Lower leg skin (tissue), 4 donors: Measurements from ENCODE around the gene DPEP1. TPM values are rescaled to one million over a fixed set of nuclear protein-coding genes. Genes with fewer than 3 reads are reported as not detected.

Source experiments
- DNase-seq, 2 donors: peaks; one replicate each; pipeline ENCODE4 v3.0.0-alpha.2; 2019; ENCODE audit warnings: low spot score in 2 of 2
- H3K4me3 ChIP-seq: fragments of 200-600 bp; sonication (generic); 2 replicates; pipeline ENCODE4 v1.5.1; 2017; ENCODE audit warnings: mild to moderate bottlenecking, low read depth; ENCODE audit not compliant: poor library complexity, severe bottlenecking
- CTCF ChIP-seq, 3 donors: fragments of 450-650 bp; IDR thresholded peaks; one replicate each; pipeline ENCODE4 v1.5.1; 2016; ENCODE audit warnings: antibody characterized with exemption in 3 of 3, mild to moderate bottlenecking in 3 of 3, moderate library complexity in 2 of 3
- POLR2A ChIP-seq, 2 donors: fragments of 450-650 bp; IDR thresholded peaks; one replicate each; pipeline ENCODE4 v1.6.1; 2016 to 2017; ENCODE audit warnings: antibody characterized with exemption in 2 of 2, mild to moderate bottlenecking in 1 of 2, moderate library complexity in 1 of 2
- WGBS, 2 donors: methylation state at CpG; one replicate each; pipeline ENCODE4 v1.1.5; 2018; 5-methylcytosine and 5-hydroxymethylcytosine counted together
- intact Hi-C: fragments of 100-400 bp; cut with DNase I; formaldehyde crosslinking; loops from one replicate; pipeline ENCODE4 v1.15.0; 2023; ENCODE audit warnings: low total_unique reads
- total RNA-seq, 4 donors: library from RNA; depleted of rRNA; stranded (reverse); fragments of >200 nt; gene quantifications; one replicate each; pipeline ENCODE4 v1.1.0, GENCODE V29; 2016

DPEP1 gene
- total RNA-seq, 4 donors from 2014 or later = 1.7 to 3.7 TPM; not detected in 2

GRCh38 chr16:89577055-89577759, 36.2 kb upstream of the DPEP1 start:
- DNase-seq = no peak
- intact Hi-C loops = no loop called here
- no peak overlapping the region for H3K4me3 ChIP-seq
- TF ChIP-seq CTCF (IDR thresholded peaks at IDR 0.05) = no peak
- TF ChIP-seq POLR2A (IDR thresholded peaks at IDR 0.05) = no peak
- WGBS, 2 donors = 88 to 89% methylated on average over 25 of the region's 25 CpGs

- DNase-seq = no peak
- TF ChIP-seq CTCF (IDR thresholded peaks at IDR 0.05) = no peak
- TF ChIP-seq POLR2A (IDR thresholded peaks at IDR 0.05) = no peak
- 90 to 94% methylated on average over 15 of the region's 15 CpGs for WGBS, 2 donors
- H3K4me3 ChIP-seq = no peak overlapping the region
- intact Hi-C loops = no loop called here
These were observed 34.1 kb upstream of the DPEP1 start for GRCh38 chr16:89579351-89579750.

- no peak for DNase-seq
- no peak overlapping the region for H3K4me3 ChIP-seq
- no peak for TF ChIP-seq POLR2A (IDR thresholded peaks at IDR 0.05)
- no peak for TF ChIP-seq CTCF (IDR thresholded peaks at IDR 0.05)
- WGBS, 2 donors = 83 to 87% methylated on average over 33 of the region's 33 CpGs
- intact Hi-C loops = no loop called here
These were observed 32.3 kb upstream of the DPEP1 start for GRCh38 chr16:89581045-89581695.

GRCh38 chr16:89581861-89582563, 31.4 kb upstream of the DPEP1 start:
- H3K4me3 ChIP-seq = no peak overlapping the region
- DNase-seq = no peak
- TF ChIP-seq POLR2A (IDR thresholded peaks at IDR 0.05) (no peak), CTCF (IDR thresholded peaks at IDR 0.05) (no peak)
- 47 to 48% methylated on average over 13 to 15 of the region's 15 CpGs for WGBS, 2 donors
- intact Hi-C loops = no loop called here

GRCh38 chr16:89582614-89583196, 30.7 kb upstream of the DPEP1 start:
- TF ChIP-seq CTCF (IDR thresholded peaks at IDR 0.05) (no peak), POLR2A (IDR thresholded peaks at IDR 0.05) (no peak)
- WGBS, 2 donors = 94 to 97% methylated on average over 11 to 19 of the region's 19 CpGs
- intact Hi-C loops = no loop called here
- H3K4me3 ChIP-seq = no peak overlapping the region
- DNase-seq = no peak
